Brain pericyte (primary cell): Measurements from ENCODE around the gene NREP.

ENCODE experiments used
- DNase-seq: peaks from one replicate; pipeline ENCODE4 v3.0.0-alpha.2; 2012; ENCODE audit warnings: low read depth, low spot score

Gene NREP

GRCh38 chr5:111756581-111757354 is at the start of gene NREP:
TSS of gene NREP (minus strand) at chr5:111757194. CDS start at chr5:111755772, 1,422 bp downstream.
- no peak for DNase-seq

- DNase-seq: no peak
Observed at GRCh38 chr5:111806753-111807152, 49.8 kb upstream of the NREP start.

GRCh38 chr5:111806156-111806555 is 49.2 kb upstream of the NREP start:
- no peak for DNase-seq

GRCh38 chr5:111805071-111805470 is 48.1 kb upstream of the NREP start:
- no peak for DNase-seq

- no peak for DNase-seq
Observed at GRCh38 chr5:111800351-111800750, 43.4 kb upstream of the NREP start.

- no peak for DNase-seq
Observed at GRCh38 chr5:111795142-111795541, 38.1 kb upstream of the NREP start.

- no peak for DNase-seq
Observed at GRCh38 chr5:111792471-111793058, 35.6 kb upstream of the NREP start.

- no peak for DNase-seq
Observed at GRCh38 chr5:111790295-111790694, 33.3 kb upstream of the NREP start.

- DNase-seq: no peak
Observed at GRCh38 chr5:111787006-111787405, 30.0 kb upstream of the NREP start.

GRCh38 chr5:111784491-111785181 is 27.6 kb upstream of the NREP start:
- no peak for DNase-seq

- no peak for DNase-seq
Observed at GRCh38 chr5:111783537-111783936, 26.5 kb upstream of the NREP start.

- DNase-seq: no peak
Observed at GRCh38 chr5:111782216-111782615, 25.2 kb upstream of the NREP start.

- DNase-seq: no peak
Observed at GRCh38 chr5:111781200-111781599, 24.2 kb upstream of the NREP start.

GRCh38 chr5:111779922-111780292 is 22.9 kb upstream of the NREP start:
- no peak for DNase-seq

- DNase-seq: no peak
Observed at GRCh38 chr5:111779260-111779921, 22.4 kb upstream of the NREP start.

GRCh38 chr5:111776913-111777781 is 20.2 kb upstream of the NREP start:
- DNase-seq: no peak

- DNase-seq: no peak
Observed at GRCh38 chr5:111775224-111775623, 18.2 kb upstream of the NREP start.

GRCh38 chr5:111774525-111774924 is 17.5 kb upstream of the NREP start:
- no peak for DNase-seq

GRCh38 chr5:111772456-111773122 is 15.6 kb upstream of the NREP start:
- DNase-seq: no peak

- DNase-seq: no peak
Observed at GRCh38 chr5:111769541-111769940, 12.5 kb upstream of the NREP start.
